Stimulated activated CD4-positive, alpha-beta T cell treated with anti-CD3 and anti-CD28 coated beads, Interleukin-2, amount 100 ng/mL, for 48 hours (primary cell): ENCODE measurements around the gene TNFAIP2.

Experiments
- DNase-seq, 2 donors: peaks; one replicate each; pipeline ENCODE4 v3.0.0-alpha.2; 2020

TNFAIP2 gene, protein sequence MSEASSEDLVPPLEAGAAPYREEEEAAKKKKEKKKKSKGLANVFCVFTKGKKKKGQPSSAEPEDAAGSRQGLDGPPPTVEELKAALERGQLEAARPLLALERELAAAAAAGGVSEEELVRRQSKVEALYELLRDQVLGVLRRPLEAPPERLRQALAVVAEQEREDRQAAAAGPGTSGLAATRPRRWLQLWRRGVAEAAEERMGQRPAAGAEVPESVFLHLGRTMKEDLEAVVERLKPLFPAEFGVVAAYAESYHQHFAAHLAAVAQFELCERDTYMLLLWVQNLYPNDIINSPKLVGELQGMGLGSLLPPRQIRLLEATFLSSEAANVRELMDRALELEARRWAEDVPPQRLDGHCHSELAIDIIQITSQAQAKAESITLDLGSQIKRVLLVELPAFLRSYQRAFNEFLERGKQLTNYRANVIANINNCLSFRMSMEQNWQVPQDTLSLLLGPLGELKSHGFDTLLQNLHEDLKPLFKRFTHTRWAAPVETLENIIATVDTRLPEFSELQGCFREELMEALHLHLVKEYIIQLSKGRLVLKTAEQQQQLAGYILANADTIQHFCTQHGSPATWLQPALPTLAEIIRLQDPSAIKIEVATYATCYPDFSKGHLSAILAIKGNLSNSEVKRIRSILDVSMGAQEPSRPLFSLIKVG

DNA sequence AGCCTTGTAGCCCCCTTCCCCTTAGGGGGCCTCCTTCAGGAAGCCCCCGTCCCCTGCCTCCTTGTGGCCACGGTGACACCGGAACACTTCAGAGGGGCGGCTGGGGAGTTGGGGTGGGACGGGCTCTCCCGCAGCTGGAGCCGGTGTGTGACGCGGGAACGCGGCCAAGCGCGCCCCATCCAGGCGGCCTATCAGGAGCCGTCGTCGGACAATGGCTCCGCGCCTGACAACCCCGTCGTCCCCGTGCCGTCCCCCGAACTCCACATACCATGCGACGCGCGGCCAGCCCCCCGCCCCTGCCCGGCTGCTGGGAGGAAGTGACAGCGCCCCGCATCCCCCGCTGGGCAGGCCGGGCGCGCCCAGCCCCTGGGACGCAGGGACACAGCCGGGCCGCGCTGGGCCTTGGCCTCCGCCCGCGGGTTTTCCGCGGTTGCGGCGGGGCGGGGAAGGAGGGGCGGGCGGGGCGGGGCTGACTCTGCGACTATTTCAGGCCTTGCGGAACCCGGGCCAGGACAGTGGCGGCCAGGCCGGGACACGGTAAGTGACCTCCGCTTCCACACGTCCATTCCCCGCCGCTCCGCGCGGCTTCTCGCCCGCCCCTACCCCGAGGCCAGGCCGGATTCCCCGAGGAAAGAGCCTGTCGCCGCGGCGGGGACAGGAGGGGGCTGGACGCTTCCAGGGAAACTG is at the start of gene TNFAIP2:
TSS of gene TNFAIP2 (plus strand) at position 515 of the 687 bp plus-strand sequence. CDS start 2,997 bp downstream, outside the sequence.
- DNase-seq = no peak

DNA sequence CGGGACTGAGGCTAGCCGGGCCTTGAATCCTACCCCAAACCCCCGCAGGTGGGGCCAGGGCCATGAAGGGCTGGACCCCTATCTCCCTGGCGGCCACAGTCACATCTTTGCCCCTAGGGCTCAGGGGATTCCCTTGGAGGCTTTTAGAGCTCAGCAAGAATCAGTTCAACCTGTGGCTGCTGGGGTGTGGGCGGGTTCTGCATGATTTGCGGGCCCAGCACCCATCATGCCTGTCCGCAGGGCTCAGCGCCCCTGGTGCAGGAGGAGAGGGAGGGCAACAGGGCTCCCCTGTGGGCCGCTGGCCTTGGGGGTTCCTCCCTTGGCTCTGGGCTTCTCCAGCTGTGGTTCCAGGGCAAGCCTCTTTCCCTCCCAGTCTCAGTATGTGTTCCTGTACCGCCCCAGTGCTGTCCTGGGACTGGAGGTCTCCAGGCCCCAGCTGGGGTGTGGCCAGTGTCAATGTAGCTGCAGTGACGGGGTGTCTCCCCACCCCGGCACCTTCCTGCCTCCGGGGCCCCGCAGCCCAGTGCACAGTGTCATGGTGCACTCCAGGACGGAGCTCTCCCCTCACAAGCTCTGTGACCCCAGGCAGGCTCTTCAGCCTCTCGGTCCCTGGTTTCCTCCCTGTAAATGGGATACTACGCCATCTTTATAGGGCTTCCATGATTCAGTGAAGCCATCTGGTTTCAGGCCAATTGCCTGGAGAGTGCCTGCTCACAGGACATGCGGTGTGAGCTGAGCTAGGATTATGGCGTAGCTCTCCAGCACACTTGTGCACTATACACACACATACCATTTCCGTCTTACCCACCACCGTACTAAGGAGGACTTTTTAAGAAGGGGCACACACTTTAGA is 49.2 kb upstream of the TNFAIP2 start:
- DNase-seq = no peak

DNA sequence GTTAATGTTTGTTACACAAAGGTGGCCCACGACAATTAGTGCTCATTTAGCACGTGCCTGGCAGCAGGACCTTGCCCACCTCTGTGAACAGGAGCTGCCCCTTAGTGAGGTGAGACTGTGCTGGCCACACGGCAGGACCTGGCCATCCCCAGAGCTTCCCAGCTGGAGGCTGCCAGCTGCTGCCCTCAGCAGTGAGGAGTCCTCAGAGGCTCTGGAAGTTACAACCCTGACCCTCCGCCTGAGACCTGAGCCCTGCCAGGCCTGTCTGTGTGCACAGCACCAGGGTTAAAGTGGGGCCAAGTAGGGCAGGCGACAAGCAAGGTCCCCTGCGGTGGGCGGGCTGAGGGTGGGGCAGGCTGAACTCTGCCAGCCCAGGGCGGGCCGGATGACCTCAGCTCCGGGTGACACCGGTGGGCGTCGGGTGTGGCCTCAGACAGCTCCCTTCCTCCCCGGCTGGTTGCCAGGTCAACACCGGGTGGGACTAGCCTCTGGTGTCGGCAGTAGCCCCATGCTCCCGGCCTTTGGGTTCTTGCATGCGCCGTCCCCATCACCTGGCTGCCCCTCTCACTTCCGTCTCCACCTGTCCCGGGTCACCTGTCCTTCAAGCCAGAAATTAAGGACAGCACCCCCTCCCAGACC is 48.4 kb upstream of the TNFAIP2 start:
- no peak for DNase-seq

DNA sequence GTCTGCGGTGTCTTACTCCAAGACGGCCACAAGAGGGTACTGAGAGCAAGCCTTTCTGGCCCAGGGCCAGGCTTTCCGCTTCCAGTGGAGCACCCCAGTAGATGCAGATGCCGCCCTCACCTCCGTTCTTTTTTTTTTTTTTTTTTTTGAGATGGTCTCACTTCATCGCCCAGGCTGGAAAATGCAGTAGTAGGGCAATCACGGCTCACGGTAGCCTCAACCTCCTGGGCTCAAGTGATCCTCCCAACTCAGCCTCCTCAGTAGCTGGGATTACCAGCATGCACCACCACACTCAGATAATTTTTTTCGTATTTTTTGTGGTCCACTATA is 44.9 kb upstream of the TNFAIP2 start:
- peak; percentile 59 to 65 for DNase-seq

DNA sequence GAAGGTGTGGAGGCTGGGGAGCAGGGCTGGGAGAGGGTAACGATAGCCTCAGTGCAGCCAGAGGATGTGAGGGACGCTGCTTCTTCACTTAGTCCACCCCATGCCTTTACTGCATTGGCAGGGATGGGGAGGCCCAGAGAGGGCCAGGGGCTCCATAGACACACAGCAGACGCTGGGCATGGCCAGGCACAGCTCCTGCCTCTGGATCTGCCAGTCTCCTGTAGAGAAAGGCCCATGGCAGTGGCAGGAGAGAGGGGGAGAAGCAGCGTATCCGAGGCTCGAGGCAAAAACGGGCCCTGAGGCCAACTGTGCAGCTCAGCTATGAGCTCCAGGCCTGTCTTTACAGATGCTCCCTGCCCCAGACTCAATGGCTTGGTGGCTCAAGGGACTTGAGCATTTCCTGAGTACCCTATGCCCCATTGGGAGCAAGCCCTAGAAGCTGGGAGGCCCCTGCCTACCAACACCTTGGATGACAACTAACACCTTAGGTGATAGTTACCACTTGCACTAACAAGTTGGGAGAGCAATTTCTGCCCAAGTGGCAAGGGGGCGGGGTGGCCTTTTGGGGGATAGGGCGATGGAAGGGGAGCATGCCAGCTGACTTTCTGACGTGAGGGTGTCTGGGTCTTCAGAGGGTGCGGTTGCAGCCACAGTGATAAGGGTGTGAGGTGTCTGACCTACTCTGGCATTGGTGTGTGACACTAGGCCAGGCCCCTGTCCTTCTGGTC is 44.2 kb upstream of the TNFAIP2 start:
- DNase-seq = no peak

DNA sequence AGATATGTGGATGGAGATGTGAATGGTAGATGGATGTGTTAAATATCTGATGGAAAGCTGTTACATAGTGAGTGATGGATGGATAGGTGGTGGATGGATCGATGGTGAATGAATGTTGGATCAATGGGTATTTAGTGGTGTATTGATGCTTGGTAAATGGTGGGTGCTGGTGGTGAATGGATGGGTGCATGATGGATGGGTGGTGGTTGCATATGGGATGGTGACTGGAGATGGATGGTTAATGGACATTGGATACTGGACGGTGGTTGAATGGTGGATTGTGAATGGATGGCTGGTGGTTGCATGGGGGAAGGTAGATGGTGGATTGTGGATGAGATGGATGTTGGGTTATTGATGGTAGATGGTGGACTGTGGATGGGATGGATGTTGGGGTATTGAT is 41.3 kb upstream of the TNFAIP2 start:
- no peak for DNase-seq

DNA sequence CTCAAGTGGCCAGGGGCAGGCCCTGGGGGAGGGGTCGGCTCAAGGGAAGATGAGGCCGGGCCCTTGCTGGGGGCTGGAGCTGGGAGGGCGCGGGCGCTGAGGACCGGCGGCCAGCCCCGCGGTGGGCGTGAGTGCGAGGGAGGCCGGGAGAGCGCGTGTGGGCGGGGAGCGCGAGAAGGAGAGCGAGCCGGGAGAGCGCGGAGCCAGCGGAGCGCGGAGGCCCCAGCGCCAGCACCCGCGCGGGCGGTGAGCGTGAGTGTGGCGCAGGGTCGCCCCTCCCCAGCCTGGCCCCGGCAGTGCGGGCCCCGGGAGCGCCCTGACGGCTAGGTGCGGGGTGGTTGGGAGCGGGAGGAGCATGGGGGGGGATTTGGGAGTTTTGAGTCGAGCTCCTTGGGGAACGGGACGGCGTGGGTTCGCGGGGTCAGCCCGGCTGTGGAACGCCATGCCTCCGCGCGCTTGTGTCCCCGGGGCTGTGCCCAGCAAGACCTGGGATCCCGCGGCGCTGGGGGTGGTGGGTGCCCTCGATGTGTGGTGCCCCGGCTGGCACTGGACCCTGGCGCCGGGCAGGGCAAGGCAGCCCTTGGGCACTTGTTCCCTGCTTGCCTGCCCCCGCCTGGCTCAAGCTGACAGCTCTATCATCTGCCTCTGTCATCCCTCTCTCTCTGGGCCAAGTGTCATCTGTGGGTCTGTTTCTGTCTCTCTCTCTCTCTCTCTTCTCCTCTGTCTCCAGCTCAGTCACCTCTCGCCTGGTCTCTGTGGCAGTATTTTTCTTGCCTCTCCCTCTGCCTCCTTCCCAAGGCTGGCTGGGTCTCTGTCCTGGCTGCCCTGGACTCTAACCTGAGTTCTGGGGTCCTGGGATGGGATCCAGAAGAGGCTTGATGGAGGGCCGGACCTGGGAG is 39.0 kb upstream of the TNFAIP2 start, which contains the start of gene LBHD2:
TSS of gene LBHD2 (plus strand) at position 190 of the 899 bp plus-strand sequence. CDS start 1,803 bp downstream, outside the sequence.
- DNase-seq = no peak

DNA sequence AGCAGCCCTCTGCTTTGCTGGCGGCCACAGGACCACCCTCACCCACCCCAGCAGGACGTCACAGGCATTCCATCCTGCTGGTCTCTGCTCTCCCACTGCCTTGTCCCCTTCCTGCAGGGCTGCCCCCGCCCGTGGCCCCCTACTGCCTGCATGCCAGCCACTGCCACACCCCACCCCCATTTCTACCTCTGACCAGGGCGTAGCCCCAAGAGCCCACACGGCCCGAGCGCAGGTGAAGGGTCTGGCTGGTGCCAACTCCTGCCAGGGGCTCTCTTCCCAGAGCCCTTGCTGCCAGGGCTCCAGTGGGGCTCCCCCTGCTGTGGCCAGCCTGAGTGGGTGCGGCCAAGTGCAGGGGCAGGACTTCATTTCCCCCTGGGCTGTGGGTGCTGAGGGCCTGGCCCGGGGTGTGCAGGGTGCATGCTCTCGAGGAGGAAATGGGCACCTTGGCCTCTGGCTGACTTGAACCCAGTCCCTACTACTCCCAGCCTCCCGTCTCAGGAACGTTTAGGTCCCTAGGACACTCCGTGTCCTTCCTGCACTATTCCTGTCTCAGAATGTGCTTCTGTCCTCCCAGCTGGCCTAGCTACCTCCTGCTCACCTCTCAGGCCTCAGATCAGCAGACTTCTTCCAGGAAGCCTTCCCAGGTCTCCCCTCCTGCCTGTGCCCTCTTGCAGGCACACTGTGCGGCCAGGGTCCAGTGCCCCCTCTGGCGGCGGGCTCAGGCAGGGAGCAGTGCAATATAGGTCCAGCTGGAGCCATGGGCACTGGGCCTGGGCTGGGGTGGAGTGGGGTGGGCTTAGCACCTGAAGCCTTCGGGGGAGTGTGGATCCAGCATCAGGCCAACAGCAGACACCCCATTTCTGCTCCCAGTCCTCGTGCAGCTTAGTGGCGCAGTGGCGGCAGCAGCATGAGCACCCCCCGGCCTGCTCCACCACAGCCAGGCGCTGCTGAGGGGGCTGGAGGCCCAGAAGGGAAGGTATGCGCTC is 37.9 kb upstream of the TNFAIP2 start:
- DNase-seq = no peak

DNA sequence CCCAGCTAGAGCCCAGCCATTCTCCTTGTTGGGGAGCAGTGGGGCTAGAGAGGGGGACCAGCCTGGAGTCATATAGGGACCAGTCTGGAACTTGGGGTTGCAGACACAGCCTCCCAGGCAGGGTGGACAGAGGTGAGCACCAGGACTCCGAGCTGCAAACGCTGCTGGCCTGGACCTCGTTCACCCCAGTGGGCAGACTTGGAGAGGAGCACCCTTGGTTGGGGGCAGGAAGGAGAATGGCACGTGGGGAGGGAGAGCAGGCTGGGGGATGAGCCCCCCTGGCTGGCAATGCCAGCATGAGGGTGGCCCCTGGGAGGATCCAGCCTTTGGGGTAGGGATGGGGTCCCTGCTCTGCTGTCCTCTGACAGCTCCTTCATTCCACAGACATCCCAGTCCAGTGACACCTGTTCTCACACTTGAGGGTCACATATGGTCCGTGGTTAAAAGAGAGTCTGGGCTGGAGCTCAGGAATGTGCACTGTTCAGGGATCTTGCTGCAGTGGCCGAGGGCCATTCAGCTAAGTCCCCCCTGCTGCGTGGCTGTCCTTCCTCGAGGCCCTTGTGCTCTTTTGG is 36.4 kb upstream of the TNFAIP2 start:
- no peak for DNase-seq

DNA sequence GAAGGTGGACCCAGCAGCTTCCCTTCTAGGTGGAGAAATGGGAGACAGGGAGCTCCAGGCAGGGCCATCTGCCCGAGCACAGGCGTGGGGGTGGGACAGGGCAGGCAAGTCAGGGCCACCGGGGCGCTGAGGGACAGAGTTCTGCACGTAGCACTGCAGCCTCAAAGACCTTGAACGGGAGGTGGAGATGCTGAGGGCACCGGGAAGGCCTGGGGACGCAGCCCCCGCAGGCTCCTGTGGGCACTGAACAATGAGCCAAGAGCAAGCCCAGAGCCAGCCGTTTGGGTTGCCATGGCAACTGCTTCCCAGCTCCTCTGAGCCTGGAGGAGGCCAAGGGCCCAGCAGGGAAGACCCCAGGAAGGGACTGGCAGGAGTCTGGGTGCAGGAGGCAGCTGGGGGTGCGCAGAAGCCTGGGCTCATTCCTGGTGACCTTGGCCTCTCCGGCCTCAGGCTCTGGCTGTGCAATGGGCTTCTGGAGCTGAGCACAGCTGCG is 35.9 kb upstream of the TNFAIP2 start:
- DNase-seq = no peak

DNA sequence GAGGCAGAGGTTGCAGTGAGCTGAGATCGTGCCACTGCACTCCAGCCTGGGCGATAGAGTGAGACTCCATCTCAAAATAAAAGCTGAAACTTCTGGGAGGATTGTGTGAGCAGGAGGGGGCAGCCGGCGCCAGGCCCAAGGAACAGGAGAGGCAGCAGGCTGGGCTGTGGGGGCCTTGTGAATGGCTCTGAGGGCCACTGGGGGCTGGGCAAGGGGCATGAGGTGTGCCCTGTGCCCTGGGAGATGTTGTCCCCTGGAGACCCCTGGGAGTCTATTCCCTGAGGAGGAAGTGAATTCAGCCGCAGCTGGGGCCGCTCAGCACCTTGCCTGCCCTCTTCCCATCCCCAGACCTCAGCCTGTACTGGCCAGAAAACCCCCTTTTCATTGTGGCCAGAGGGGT is 34.3 kb upstream of the TNFAIP2 start:
- no peak for DNase-seq

DNA sequence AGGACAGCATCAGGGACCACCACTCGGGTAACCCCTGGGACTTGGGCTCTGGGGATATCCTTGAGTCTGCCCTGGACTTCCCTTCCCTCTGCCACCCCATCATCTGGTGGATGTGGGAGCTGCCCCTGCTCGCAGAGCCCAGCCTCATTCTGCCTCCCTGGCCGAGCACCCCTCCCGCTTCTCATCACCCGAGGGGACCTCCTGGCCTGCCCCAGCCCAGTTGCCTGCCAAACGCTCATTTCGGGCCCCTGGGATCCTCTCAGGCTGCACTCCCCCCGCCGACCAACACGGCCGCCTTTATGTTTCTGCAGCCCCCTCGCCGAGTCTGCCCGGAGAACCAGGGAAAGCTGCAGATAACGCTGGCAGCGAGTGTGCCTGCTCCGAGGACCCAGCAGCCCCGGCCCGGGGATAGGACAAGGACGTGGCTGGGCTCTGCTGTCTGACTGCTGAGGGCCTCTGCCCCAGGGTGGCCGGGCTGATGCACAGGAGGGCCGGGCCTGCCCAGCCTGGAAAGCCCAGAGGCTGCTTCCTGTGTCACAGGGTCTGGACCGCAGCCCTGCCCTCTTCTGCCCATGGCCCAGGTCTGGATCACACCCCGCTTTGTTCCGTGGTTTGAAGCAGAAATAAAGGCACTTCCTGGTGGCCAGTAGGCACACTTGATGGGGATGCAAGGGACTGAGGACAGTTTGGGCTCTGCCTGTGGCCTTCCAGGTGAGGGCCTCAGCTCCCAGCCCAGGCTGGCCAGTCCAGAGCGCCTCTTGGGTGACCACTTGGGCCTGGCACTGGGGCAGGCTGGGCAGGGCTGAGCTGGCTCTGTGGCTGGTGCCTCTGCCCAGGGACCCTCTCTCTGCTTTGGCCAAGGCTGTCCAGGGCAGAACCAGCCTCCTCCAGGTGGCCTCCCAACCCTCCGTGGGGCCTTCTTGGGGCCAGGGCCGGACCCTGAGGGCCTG is 33.6 kb upstream of the TNFAIP2 start:
- DNase-seq = no peak

DNA sequence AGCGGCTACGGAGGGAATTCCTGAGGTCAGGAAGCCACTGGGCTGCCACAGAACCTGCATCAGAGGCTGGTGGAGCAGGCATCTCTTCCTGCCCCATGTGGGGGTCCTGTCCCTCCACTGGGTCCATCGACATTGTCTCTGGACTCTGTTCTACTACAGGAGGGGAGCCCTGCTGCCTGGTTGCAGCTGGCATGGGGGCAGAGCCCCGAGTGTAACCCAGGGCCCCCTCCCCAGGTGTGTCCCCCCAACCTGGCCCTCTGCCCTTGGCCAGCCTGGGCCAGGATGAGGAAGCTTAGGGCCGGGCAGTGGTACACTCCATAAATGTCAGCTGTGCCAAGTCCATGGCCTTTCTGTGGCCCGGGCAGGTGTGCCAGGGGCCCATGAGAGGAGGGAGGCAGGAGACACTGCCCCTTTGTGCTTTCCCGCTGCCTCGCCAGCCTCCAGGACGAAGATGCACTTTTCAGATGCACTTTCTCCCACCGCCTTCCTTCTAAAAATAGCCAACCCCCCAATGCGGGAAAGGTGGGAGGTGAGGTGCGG is 32.7 kb upstream of the TNFAIP2 start:
- DNase-seq = no peak

DNA sequence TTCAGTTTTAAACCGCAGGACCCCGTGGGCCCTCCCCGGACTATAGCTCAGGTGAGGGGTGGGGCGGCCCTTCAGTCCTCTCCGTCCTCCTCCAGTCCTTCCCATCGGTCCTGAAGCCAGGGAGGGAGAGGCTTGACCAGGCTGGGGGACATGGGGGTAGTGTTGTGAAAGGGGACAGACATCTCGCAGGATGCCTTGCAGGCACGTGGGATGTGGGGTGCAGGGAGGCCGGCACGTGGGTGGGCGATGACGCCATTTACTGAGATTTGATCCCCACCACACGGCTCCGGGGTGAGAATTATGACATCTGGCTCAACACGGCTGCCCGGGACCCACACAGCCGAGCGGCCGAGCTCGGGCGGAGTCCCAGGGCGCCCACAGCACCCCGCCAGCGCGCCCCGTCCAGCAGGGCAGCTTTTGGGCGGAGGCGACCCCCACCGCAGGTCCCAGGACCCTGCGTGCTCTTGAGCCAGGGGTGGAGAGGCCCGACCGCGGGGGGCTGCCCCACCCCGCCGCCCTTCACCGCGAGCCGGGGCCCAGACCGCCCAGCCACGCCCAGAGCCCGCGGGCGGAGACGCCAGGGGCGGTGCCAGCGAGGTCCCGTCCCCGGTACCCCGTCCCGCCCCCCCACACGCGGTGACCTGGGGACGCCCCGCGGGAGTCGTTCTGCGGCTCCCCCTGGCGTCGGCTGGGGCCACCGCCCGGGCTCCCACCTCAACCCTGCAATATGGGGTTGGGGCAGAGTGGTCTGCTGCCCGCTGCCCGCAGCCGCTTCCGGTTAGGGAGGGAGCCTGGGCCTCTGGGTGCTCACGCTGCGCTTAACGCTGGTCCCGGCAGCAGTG is 32.0 kb upstream of the TNFAIP2 start:
- peak; percentile 68 to 71 for DNase-seq

DNA sequence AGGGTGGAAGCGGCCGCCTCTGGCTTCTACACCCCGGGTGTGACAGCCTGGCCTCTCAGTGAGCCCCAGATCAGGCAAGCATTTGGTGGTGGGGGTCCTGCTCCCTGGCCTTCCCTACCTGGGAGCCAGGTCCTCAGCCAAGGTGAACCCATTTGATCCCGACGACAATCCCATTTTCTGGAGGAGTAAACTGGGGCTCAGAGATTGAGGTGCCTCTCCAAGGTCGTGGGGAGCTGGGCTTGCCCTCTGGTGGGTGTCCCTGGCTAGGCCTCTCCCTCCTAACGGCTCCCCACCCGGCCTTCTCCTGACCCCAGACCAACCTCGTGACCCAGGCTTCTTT is 31.4 kb upstream of the TNFAIP2 start:
- DNase-seq = no peak

DNA sequence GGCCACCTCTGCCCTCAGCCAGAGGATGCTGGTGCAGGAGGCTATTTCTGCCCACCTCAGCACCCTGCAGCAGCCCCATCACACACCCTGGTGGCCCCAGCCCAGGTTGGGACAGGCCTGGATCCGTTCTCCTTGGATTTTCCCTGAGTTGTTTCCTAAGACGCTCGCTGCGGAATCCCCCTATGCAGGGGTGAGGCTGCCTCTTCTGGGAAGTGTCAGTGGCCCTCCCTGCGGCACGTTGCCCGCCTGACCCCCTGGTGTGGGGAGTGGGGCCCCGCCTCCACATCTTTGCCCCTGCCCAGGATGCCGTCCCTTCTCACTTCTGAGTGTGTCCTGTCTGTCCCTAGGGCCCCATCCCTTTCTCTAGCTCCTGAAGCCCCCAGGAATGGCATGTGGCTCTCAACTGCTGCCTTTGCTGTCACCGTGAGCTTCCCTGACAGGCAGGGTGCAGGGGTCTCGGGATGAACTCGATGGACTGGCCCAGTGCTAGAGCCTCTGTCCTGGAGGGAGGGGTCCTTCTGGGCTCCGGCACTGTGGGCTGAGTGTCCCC is 29.3 kb upstream of the TNFAIP2 start:
- no peak for DNase-seq
